Activated CD4-positive, alpha-beta T cell treated with anti-CD3 and anti-CD28 coated beads for 36 hours (primary cell): ENCODE data around the gene CLEC1A. TPM values are rescaled to one million over a fixed set of nuclear protein-coding genes. Genes with fewer than 3 reads are reported as not detected.

ENCODE experiments used
- total RNA-seq, 2 experiments: library from RNA; stranded (reverse); gene quantifications; one replicate each; pipeline ENCODE4 v1.2.3, GENCODE V29; 2021

CLEC1A gene
- total RNA-seq, 2 experiments from 2014 or later = not detected

Other genes starting within 250 kb of the CLEC1A start
- 10 to 100 TPM; 21.8 to 25.8 TPM for gene CLEC2B, start 229.6 kb downstream of the CLEC1A start, total RNA-seq
- not detected for gene KLRF2, start 217.5 kb downstream of the CLEC1A start, total RNA-seq
- not detected for gene CLEC2A, start 166.6 kb downstream of the CLEC1A start, total RNA-seq
- gene CLEC12A, start 127.6 kb downstream of the CLEC1A start, total RNA-seq = not detected
- gene CLEC1B, start 99.9 kb downstream of the CLEC1A start, total RNA-seq = not detected
- not detected for gene CLEC12B, start 88.4 kb downstream of the CLEC1A start, total RNA-seq
- gene CLEC9A, start 68.3 kb downstream of the CLEC1A start, total RNA-seq = not detected
- not detected for gene CLEC7A, start 31.2 kb upstream of the CLEC1A start, total RNA-seq
- gene OLR1, start 73.1 kb upstream of the CLEC1A start, total RNA-seq = not detected
- not detected for gene TMEM52B, start 80.0 kb upstream of the CLEC1A start, total RNA-seq
- gene GABARAPL1, start 113.9 kb upstream of the CLEC1A start, total RNA-seq = 1 to 10 TPM; 2.3 to 2.9 TPM
- under 1 TPM; 0.05 to 0.28 TPM for gene KLRD1, start 208.9 kb upstream of the CLEC1A start, total RNA-seq